K562 (cell line): ENCODE data around the gene CMTM1. TPM values are rescaled to one million over a fixed set of nuclear protein-coding genes. Genes with fewer than 3 reads are reported as not detected.
A peak's percentile ranks its signal among the peaks of the same experiment; 100 is the strongest.

ENCODE experiments used
- CHD2 ChIP-seq: IDR thresholded peaks from 2 replicates; pipeline ENCODE4 v1.6.1; 2011; ENCODE audit warnings: low read depth, low read length
- HLTF ChIP-seq: fragments of 450-650 bp; IDR thresholded peaks from 2 replicates; pipeline ENCODE4 v1.6.1; 2016
- KDM1A ChIP-seq, 2 experiments: fragments of 450-650 bp; IDR thresholded peaks; 2 replicates each; pipeline ENCODE4 v1.6.1; 2016; ENCODE audit warnings: mild to moderate bottlenecking in 2 of 2
- MLX ChIP-seq, 2 experiments: fragments of 450-650 bp in 1 of 2; sonication (generic) in 1 of 2; formaldehyde crosslinking; conservative IDR thresholded peaks; 2 replicates each; pipeline versions ENCODE4 v1.4.0 to v1.8.1; 2020 to 2022; ENCODE audit warnings: mild to moderate bottlenecking in 1 of 2, missing genetic modification reagents in 1 of 2
- SMAD3 ChIP-seq: fragments of 450-650 bp; formaldehyde crosslinking; conservative IDR thresholded peaks from 2 replicates; pipeline ENCODE4 v1.4.0; 2020; ENCODE audit warnings: mild to moderate bottlenecking
- SREBF2 ChIP-seq: sonication (generic); formaldehyde crosslinking; IDR thresholded peaks from 2 replicates; pipeline ENCODE4 v1.4.0; 2020; ENCODE audit warnings: mild to moderate bottlenecking, missing genetic modification reagents
- STAT5B ChIP-seq: fragments of 250-450 bp; sonication (Bioruptor Pico); IDR thresholded peaks from 2 replicates; pipeline ENCODE4 v1.8.0; 2021; ENCODE audit warnings: mild to moderate bottlenecking, inconsistent platforms
- TFE3 ChIP-seq: fragments of 450-650 bp; formaldehyde crosslinking; IDR thresholded peaks from 2 replicates; pipeline ENCODE4 v1.4.0; 2020; ENCODE audit warnings: mild to moderate bottlenecking, mixed read lengths
- ZNF707 ChIP-seq: fragments of 250-450 bp; sonication (Bioruptor Pico); conservative IDR thresholded peaks from 2 replicates; pipeline ENCODE4 v1.8.0; 2022; ENCODE audit warnings: inconsistent platforms, mild to moderate bottlenecking, moderate library complexity
- polyA plus RNA-seq, 8 experiments: library from polyadenylated mRNA; depleted of rRNA in 4 of 8; stranded (reverse) in 5 of 8; unstranded in 3 of 8; fragments of >200 nt; fragmentation: Nextera tagmentation in 2 of 8; fragmentation: Illumina TruSeq in 1 of 8; extraction: Ambion mirVana in 2 of 8; extraction: Trizol in 1 of 8; gene quantifications; 2 replicates each; pipeline versions ENCODE4 v1.2.1 to v1.2.3, GENCODE V29; 2011 to 2014; ENCODE audit warnings: inconsistent platforms in 1 of 8, missing spikeins in 1 of 8
- total RNA-seq, 7 experiments: library from RNA; depleted of rRNA in 6 of 7; stranded (reverse); fragments of >200 nt in 6 of 7; fragmentation: Illumina TruSeq in 2 of 7; extraction: Trizol in 2 of 7; gene quantifications; 2 replicates each; pipeline versions ENCODE4 v1.2.1 to v1.2.3, GENCODE V29; 2011 to 2021; ENCODE audit warnings: low replicate concordance in 1 of 7
- TF ChIP-seq, protein P1 (sequence below): fragments of 450-650 bp; IDR thresholded peaks from 2 replicates; pipeline ENCODE4 v1.6.1; 2017; ENCODE audit warnings: antibody characterized with exemption

Gene CMTM1
- total and polyA plus RNA-seq, 9 of the 15 experiments (the other 6 are each of a cell fraction or from before 2014, with no cell fraction given) = 0.25 to 2.6 (median 1.1) TPM; not detected in 2

DNA sequence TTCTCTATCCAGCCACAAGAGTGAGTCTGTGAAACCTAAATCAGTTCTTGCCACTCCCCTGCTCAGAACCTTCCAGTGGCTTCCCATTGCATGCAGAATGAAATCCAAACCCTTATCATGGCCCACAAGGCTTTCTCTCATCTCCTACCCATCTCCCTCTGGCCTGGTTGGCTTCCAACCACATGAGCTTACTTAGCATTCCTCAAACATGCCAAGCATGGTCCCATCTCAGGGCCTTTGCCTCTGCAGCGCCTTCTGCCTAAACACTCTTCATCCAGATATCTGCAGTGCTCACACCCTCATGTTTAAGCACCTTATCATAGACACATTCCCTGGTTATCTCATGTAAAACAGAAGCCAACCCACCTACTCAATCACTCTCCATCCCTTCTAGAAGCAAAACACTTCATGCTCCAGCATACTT is 31.9 kb upstream of the CMTM1 start (continued):
- TF ChIP-seq, protein P1, sequence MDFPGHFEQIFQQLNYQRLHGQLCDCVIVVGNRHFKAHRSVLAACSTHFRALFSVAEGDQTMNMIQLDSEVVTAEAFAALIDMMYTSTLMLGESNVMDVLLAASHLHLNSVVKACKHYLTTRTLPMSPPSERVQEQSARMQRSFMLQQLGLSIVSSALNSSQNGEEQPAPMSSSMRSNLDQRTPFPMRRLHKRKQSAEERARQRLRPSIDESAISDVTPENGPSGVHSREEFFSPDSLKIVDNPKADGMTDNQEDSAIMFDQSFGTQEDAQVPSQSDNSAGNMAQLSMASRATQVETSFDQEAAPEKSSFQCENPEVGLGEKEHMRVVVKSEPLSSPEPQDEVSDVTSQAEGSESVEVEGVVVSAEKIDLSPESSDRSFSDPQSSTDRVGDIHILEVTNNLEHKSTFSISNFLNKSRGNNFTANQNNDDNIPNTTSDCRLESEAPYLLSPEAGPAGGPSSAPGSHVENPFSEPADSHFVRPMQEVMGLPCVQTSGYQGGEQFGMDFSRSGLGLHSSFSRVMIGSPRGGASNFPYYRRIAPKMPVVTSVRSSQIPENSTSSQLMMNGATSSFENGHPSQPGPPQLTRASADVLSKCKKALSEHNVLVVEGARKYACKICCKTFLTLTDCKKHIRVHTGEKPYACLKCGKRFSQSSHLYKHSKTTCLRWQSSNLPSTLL = no peak
- TF ChIP-seq TFE3 (CRISPR knock-in tag) (no peak), CHD2 (no peak), SREBF2 (CRISPR knock-in tag) (no peak), SMAD3 (CRISPR knock-in tag) (no peak), KDM1A (IDR thresholded peaks at IDR 0.05) (peak; percentile 97), MLX (CRISPR knock-in tag; conservative IDR thresholded peaks at IDR 0.05) (no peak), HLTF (no peak), ZNF707 (no peak), STAT5B (CRISPR knock-in tag) (no peak)
